HCT116 (cell line): ENCODE results near the gene ZNF627. TPM values are rescaled to one million over a fixed set of nuclear protein-coding genes. Genes with fewer than 3 reads are reported as not detected.

Source experiments
- ATAC-seq: fragments of 200-7000 bp; cut with Tn5 transposase; 2 replicates; pipeline ENCODE4 v1.9.1; 2020; ENCODE audit warnings: mild to moderate bottlenecking, moderate library complexity
- BruUV-seq: library from RNA; stranded (reverse); fragments of 400-500 nt; replicated peaks from 2 replicates; lab custom pipeline; 2021; lab: Mats Ljungman, UMichigan
- CTCF ChIA-PET: fragments of 300-600 bp; sonication (Branson Sonifier 250); formaldehyde crosslinking; loops from one replicate; lab custom pipeline; 2021; ENCODE audit warnings: antibody characterized with exemption; lab: Charles Lee
- POLR2A ChIA-PET: fragments of 300-600, 350-600 bp; sonication (Branson Sonifier 250); formaldehyde crosslinking; loops from one replicate; lab custom pipeline; 2021; ENCODE audit warnings: antibody characterized with exemption; lab: Charles Lee
- RAD21 ChIA-PET, 2 experiments: fragments of 300-600 bp; sonication (Branson Sonifier 250); formaldehyde crosslinking; loops; one replicate each; lab custom pipeline; 2023; ENCODE audit warnings: low total read pairs in 2 of 2; ENCODE audit not compliant: uncharacterized antibody in 2 of 2, unreplicated experiment in 2 of 2, low non-redundant PET in 1 of 2; lab: Charles Lee
- DNase-seq: peaks from one replicate; pipeline ENCODE4 v3.0.0-alpha.2; 2010; ENCODE audit warnings: low read depth, low spot score
- H2AFZ ChIP-seq: fragments of 200-600 bp; shearing (Covaris generic), sonication (generic); 2 replicates; pipeline ENCODE4 v1.6.1; 2017; ENCODE audit warnings: low read depth, mixed run types, mixed read lengths, antibody characterized with exemption, low read length; ENCODE audit not compliant: poor library complexity, severe bottlenecking
- H3K27ac ChIP-seq: 2 replicates; pipeline ENCODE4 v1.5.1; 2012; ENCODE audit warnings: low read depth, low read length
- H3K27me3 ChIP-seq: fragments of 200-600 bp; sonication (generic); 2 replicates; pipeline ENCODE4 v1.6.1; 2016; ENCODE audit warnings: mixed run types, low read length, mixed read lengths; ENCODE audit not compliant: insufficient read depth
- H3K36me3 ChIP-seq, 2 experiments: fragments of 200-500 bp in 1 of 2; fragments of 200-600 bp in 1 of 2; sonication (Bioruptor generic) in 1 of 2; sonication (generic) in 1 of 2; 2 replicates each; pipeline versions ENCODE4 v1.5.1 to v1.6.1; 2014 to 2016; ENCODE audit warnings: low read length in 2 of 2, inconsistent platforms in 1 of 2, mixed read lengths in 1 of 2, mixed run types in 1 of 2; ENCODE audit not compliant: insufficient read depth in 2 of 2, control insufficient read depth in 1 of 2
- H3K4me1 ChIP-seq, 2 experiments: fragments of 200-600 bp in 1 of 2; sonication (generic) in 1 of 2; 2 replicates each; pipeline versions ENCODE4 v1.5.1 to v1.6.1; 2012 to 2017; ENCODE audit warnings: low read length in 2 of 2, inconsistent platforms in 1 of 2, mild to moderate bottlenecking in 1 of 2, mixed read lengths in 1 of 2, mixed run types in 1 of 2, moderate library complexity in 1 of 2; ENCODE audit not compliant: insufficient read depth in 2 of 2, control insufficient read depth in 1 of 2
- H3K4me2 ChIP-seq: fragments of 200-600 bp; sonication (generic); 2 replicates; pipeline ENCODE4 v1.6.1; 2017; ENCODE audit warnings: mixed run types, low read length, mixed read lengths
- H3K4me3 ChIP-seq, 2 experiments: fragments of 200-600 bp in 1 of 2; sonication (generic) in 1 of 2; replicated peaks in 1 of 2; 2 replicates each; pipeline ENCODE4 v1.5.1; 2011 to 2016; ENCODE audit warnings: low read length in 2 of 2, control low read depth in 1 of 2, low read depth in 1 of 2, mild to moderate bottlenecking in 1 of 2, mixed read lengths in 1 of 2, mixed run types in 1 of 2
- H3K79me2 ChIP-seq: fragments of 200-600 bp; sonication (generic); 2 replicates; pipeline ENCODE4 v1.6.1; 2017; ENCODE audit warnings: mild to moderate bottlenecking, mixed run types, low read length, moderate library complexity, mixed read lengths; ENCODE audit not compliant: insufficient read depth
- H3K9ac ChIP-seq: fragments of 200-600 bp; sonication (generic); 2 replicates; pipeline ENCODE4 v1.6.1; 2016; ENCODE audit warnings: low read length, mixed read lengths
- H3K9me2 ChIP-seq: fragments of 200-600 bp; sonication (generic), shearing (Covaris generic); 2 replicates; pipeline ENCODE4 v1.6.1; 2017; ENCODE audit warnings: mixed run types, mild to moderate bottlenecking, moderate library complexity; ENCODE audit not compliant: insufficient read depth
- H3K9me3 ChIP-seq, 2 experiments: fragments of 200-500 bp in 1 of 2; fragments of 200-600 bp in 1 of 2; sonication (Bioruptor generic) in 1 of 2; sonication (generic) in 1 of 2; 2 replicates each; pipeline ENCODE4 v1.6.1; 2014 to 2017; ENCODE audit warnings: low read length in 2 of 2, mixed read lengths in 2 of 2, inconsistent platforms in 1 of 2, low read depth in 1 of 2, mild to moderate bottlenecking in 1 of 2, mixed run types in 1 of 2, moderate library complexity in 1 of 2; ENCODE audit not compliant: control insufficient read depth in 1 of 2, insufficient read depth in 1 of 2
- H4K20me1 ChIP-seq: fragments of 200-600 bp; sonication (generic), shearing (Covaris generic); 2 replicates; pipeline ENCODE4 v1.6.1; 2017; ENCODE audit warnings: mixed run types, mild to moderate bottlenecking, moderate library complexity; ENCODE audit not compliant: insufficient read depth
- CEBPB ChIP-seq: IDR thresholded peaks from 2 replicates; pipeline ENCODE4 v1.6.1; 2012; ENCODE audit warnings: low read depth
- CTCF ChIP-seq, 3 experiments: fragments of 200-600 bp in 1 of 3; sonication (generic) in 1 of 3; IDR thresholded peaks in 2 of 3; conservative IDR thresholded peaks in 1 of 3; 2 replicates each; pipeline ENCODE4 v1.5.1; 2012 to 2017; ENCODE audit warnings: low read depth in 2 of 3, low read length in 2 of 3, antibody characterized with exemption in 1 of 3, borderline replicate concordance in 1 of 3, control low read depth in 1 of 3, mild to moderate bottlenecking in 1 of 3, mixed read lengths in 1 of 3, mixed run types in 1 of 3, moderate library complexity in 1 of 3; ENCODE audit not compliant: insufficient read depth in 1 of 3
- ELF1 ChIP-seq: IDR thresholded peaks from 2 replicates; pipeline ENCODE4 v1.6.1; 2012; ENCODE audit warnings: low read depth, borderline replicate concordance
- EZH2 ChIP-seq: fragments of 200-600 bp; sonication (generic); IDR thresholded peaks from 2 replicates; pipeline ENCODE4 v1.6.1; 2017; ENCODE audit warnings: antibody characterized with exemption, mixed run types
- EZH2phosphoT487 ChIP-seq: fragments of 200-600 bp; IDR thresholded peaks from 2 replicates; pipeline ENCODE4 v1.6.1; 2018; ENCODE audit warnings: antibody characterized with exemption, borderline replicate concordance
- FOSL1 ChIP-seq: IDR thresholded peaks from 2 replicates; pipeline ENCODE4 v1.6.1; 2012; ENCODE audit warnings: low read depth
- JUND ChIP-seq: IDR thresholded peaks from 2 replicates; pipeline ENCODE4 v1.6.1; 2012
- MAX ChIP-seq: IDR thresholded peaks from 2 replicates; pipeline ENCODE4 v1.6.1; 2012
- POLR2A ChIP-seq: IDR thresholded peaks from 2 replicates; pipeline ENCODE4 v1.7.0; 2011; ENCODE audit warnings: borderline replicate concordance; ENCODE audit not compliant: insufficient read depth, insufficient read length; ENCODE audit errors: extremely low read depth
- POLR2AphosphoS5 ChIP-seq: IDR thresholded peaks from 2 replicates; pipeline ENCODE4 v1.6.1; 2011; ENCODE audit warnings: mild to moderate bottlenecking, low read depth, low read length, moderate library complexity
- RAD21 ChIP-seq: IDR thresholded peaks from 2 replicates; pipeline ENCODE4 v1.6.1; 2012; ENCODE audit warnings: low read depth, mild to moderate bottlenecking
- SIN3A ChIP-seq: IDR thresholded peaks from 2 replicates; pipeline ENCODE4 v1.6.1; 2012; ENCODE audit warnings: low read depth
- SP1 ChIP-seq: IDR thresholded peaks from 2 replicates; pipeline ENCODE4 v1.6.1; 2012; ENCODE audit warnings: low read depth
- SRF ChIP-seq: IDR thresholded peaks from 2 replicates; pipeline ENCODE4 v1.6.1; 2012; ENCODE audit warnings: low read depth
- TCF7L2 ChIP-seq: IDR thresholded peaks from 2 replicates; pipeline ENCODE4 v1.7.0; 2011; ENCODE audit warnings: borderline replicate concordance, inconsistent platforms; ENCODE audit not compliant: insufficient read depth, insufficient read length; ENCODE audit errors: extremely low read depth
- YY1 ChIP-seq: IDR thresholded peaks from 2 replicates; pipeline ENCODE4 v1.6.1; 2011; ENCODE audit warnings: low read length, low read depth, moderate library complexity, mild to moderate bottlenecking; ENCODE audit not compliant: insufficient replicate concordance; ENCODE audit errors: extremely low read depth
- ZBTB33 ChIP-seq: IDR thresholded peaks from 2 replicates; pipeline ENCODE4 v1.6.1; 2011; ENCODE audit warnings: mild to moderate bottlenecking, low read length, moderate library complexity; ENCODE audit not compliant: insufficient replicate concordance; ENCODE audit errors: extremely low read depth
- ZFX ChIP-seq: fragments of 450-650 bp; IDR thresholded peaks from 2 replicates; pipeline ENCODE4 v1.6.1; 2017
- ZNF274 ChIP-seq: fragments of 200-500 bp; sonication (Bioruptor generic); IDR thresholded peaks from 2 replicates; pipeline ENCODE4 v1.6.1; 2014; ENCODE audit warnings: mild to moderate bottlenecking, low read depth, low read length, inconsistent platforms
- intact Hi-C: fragments of 100-400 bp; cut with micrococcal nuclease; formaldehyde crosslinking; loops from 2 replicates; pipeline ENCODE4 v1.10.0; 2022
- total RNA-seq: library from RNA; stranded (reverse); gene quantifications from one replicate; pipeline ENCODE4 v1.2.1, GENCODE V29; 2021; ENCODE audit not compliant: unreplicated experiment
- TF ChIP-seq, protein P1 (sequence below): IDR thresholded peaks from 2 replicates; pipeline ENCODE4 v1.6.1; 2012; ENCODE audit warnings: low read depth

The ZNF627 gene
- total RNA-seq, 1 experiment from 2014 or later = 14.8 TPM

DNA sequence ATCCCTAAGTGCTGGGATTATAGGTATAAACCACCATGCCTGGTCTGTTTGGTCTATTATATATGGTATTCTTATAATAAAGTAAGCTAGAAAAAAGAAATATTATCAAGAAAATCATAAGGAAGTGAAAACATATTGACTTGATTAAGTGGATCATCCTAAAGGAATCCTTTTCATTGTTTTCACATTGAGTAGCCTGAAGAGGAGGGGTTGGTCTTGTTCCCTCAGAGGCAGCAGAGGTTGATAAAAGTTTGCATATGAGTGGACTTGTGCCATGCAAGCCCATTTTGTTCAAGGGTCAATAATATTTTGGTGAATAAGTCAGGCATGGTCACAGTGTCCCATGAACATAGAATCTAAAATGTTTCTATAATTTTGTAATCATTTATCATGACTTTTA is 52.7 kb downstream of the ZNF627 start:
- POLR2A ChIA-PET = interaction anchor here (1.1 kb wide), 1 partner anchor 10 kb away, joined by 4 read pairs; no protein-coding TSS in a partner anchor

More for the DNA sequence above, 52.7 kb downstream of the ZNF627 start:
- Histone ChIP-seq H3K36me3 (peaks cover 3 to 34% of the 10 kb centered on the region in 2 experiments), H4K20me1 (no peaks in the 10 kb centered on the region), H2AFZ (no peak overlapping the region), H3K27me3 (no peaks in the 10 kb centered on the region), H3K9me2 (no peaks in the 10 kb centered on the region), H3K4me1 (no peaks in the 10 kb centered on the region), H3K9me3 (peaks cover 21 to 25% of the 10 kb centered on the region in 2 experiments; a peak in 3 of 4 replicates), H3K9ac (no peak overlapping the region), H3K4me3 (no peak overlapping the region), H3K79me2 (no peaks in the 10 kb centered on the region), H3K4me2 (no peak overlapping the region), H3K27ac (no peak overlapping the region)
- ATAC-seq (no peak), DNase-seq (no peak)
- BruUV-seq = no TSS peak
- TF ChIP-seq ELF1 (no peak), CEBPB (no peak), RAD21 (no peak), POLR2AphosphoS5 (no peak), POLR2A (no peak), MAX (no peak), SRF (no peak), EZH2 (no peak), CTCF (IDR thresholded peaks at IDR 0.05 in 2 of 3, conservative IDR thresholded peaks at IDR 0.05 in 1 of 3; ENCODE audit: borderline replicate concordance in 1 of 3, insufficient read depth in 1 of 3, low read depth in 2 of 3, low read length in 2 of 3) (no peak), YY1 (no peak), TCF7L2 (no peak), ZNF274 (no peak), FOSL1 (no peak), EZH2phosphoT487 (no peak), JUND (no peak), SP1 (no peak), ZBTB33 (no peak), SIN3A (no peak), ZFX (no peak)
- TF ChIP-seq, protein P1, sequence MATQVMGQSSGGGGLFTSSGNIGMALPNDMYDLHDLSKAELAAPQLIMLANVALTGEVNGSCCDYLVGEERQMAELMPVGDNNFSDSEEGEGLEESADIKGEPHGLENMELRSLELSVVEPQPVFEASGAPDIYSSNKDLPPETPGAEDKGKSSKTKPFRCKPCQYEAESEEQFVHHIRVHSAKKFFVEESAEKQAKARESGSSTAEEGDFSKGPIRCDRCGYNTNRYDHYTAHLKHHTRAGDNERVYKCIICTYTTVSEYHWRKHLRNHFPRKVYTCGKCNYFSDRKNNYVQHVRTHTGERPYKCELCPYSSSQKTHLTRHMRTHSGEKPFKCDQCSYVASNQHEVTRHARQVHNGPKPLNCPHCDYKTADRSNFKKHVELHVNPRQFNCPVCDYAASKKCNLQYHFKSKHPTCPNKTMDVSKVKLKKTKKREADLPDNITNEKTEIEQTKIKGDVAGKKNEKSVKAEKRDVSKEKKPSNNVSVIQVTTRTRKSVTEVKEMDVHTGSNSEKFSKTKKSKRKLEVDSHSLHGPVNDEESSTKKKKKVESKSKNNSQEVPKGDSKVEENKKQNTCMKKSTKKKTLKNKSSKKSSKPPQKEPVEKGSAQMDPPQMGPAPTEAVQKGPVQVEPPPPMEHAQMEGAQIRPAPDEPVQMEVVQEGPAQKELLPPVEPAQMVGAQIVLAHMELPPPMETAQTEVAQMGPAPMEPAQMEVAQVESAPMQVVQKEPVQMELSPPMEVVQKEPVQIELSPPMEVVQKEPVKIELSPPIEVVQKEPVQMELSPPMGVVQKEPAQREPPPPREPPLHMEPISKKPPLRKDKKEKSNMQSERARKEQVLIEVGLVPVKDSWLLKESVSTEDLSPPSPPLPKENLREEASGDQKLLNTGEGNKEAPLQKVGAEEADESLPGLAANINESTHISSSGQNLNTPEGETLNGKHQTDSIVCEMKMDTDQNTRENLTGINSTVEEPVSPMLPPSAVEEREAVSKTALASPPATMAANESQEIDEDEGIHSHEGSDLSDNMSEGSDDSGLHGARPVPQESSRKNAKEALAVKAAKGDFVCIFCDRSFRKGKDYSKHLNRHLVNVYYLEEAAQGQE = no peak
- CTCF ChIA-PET = no interaction called here
- intact Hi-C loops = no loop called here
- RAD21 ChIA-PET = no interaction called here
